Measurements from ENCODE around the gene CREB3L2. TPM values are rescaled to one million over a fixed set of nuclear protein-coding genes. Genes with fewer than 3 reads are reported as not detected.

Gene CREB3L2
- total and polyA plus RNA-seq, 2 of the 13 experiments (the other 11 are each of a cell fraction or from before 2014, with no cell fraction given), result 22.1 to 41.1 TPM

- no peak for TF ChIP-seq RAD51 (IDR thresholded peaks at IDR 0.05; ENCODE audit: borderline replicate concordance)
- 0 out of 2 replicates have a peak, but pooled peaks have one; percentile 24 for TF ChIP-seq THRA (CRISPR knock-in tag; IDR thresholded peaks at IDR 0.05; ENCODE audit: borderline replicate concordance)
- TF ChIP-seq IRF9 (CRISPR knock-in tag; IDR thresholded peaks at IDR 0.05; ENCODE audit: borderline replicate concordance), result 0 out of 2 replicates have a peak, but pooled peaks have one; percentile 29
- TF ChIP-seq ZNF589 (CRISPR knock-in tag; conservative IDR thresholded peaks at IDR 0.05), result 0 out of 2 replicates have a peak, but pooled peaks have one; percentile 45
- TF ChIP-seq PATZ1 (CRISPR knock-in tag; IDR thresholded peaks at IDR 0.05), result peak; percentile 26; the same call in 1 of the 2 replicates
- no peak for TF ChIP-seq MAZ (IDR thresholded peaks at IDR 0.05; ENCODE audit: borderline replicate concordance, low read depth, low read length)
- TF ChIP-seq MAZ (CRISPR knock-in tag; IDR thresholded peaks at IDR 0.05; ENCODE audit: low read depth), result 0 out of 2 replicates have a peak, but pooled peaks have one; percentile 38
- TF ChIP-seq TMF1 (CRISPR knock-in tag; IDR thresholded peaks at IDR 0.05; ENCODE audit: low read depth), result no peak
- peak; percentile 73 for TF ChIP-seq HDAC2 (CRISPR knock-in tag; IDR thresholded peaks at IDR 0.05)
- no peak for TF ChIP-seq U2AF2 (IDR thresholded peaks at IDR 0.05; ENCODE audit: low read depth, low read length)
- TF ChIP-seq ARID4A (CRISPR knock-in tag; IDR thresholded peaks at IDR 0.05; ENCODE audit: borderline replicate concordance), result peak; percentile 52; the same call in 1 of the 2 replicates
- TF ChIP-seq ZMYM4 (CRISPR knock-in tag; IDR thresholded peaks at IDR 0.05), result peak; percentile 36; the same call in 1 of the 2 replicates
- TF ChIP-seq RARA (CRISPR knock-in tag; IDR thresholded peaks at IDR 0.05), result no peak
- TF ChIP-seq ZNF605 (CRISPR knock-in tag; IDR thresholded peaks at IDR 0.05), result peak; percentile 74
- peak; percentile 54 for TF ChIP-seq ASH2L (IDR thresholded peaks at IDR 0.05; ENCODE audit: insufficient read length, low read depth, low read length)
- TF ChIP-seq ATF1 (CRISPR knock-in tag; IDR thresholded peaks at IDR 0.05), result 0 out of 2 replicates have a peak, but pooled peaks have one; percentile 45
- TF ChIP-seq TFAP4 (IDR thresholded peaks at IDR 0.05; ENCODE audit: borderline replicate concordance, low read depth), result peak; percentile 50
- no peak for TF ChIP-seq ZSCAN20 (CRISPR knock-in tag; IDR thresholded peaks at IDR 0.05; ENCODE audit: borderline replicate concordance)
- peak in 1 of 2 experiments; percentile 44; a peak in 1 of 4 replicates for TF ChIP-seq POLR2A (IDR thresholded peaks at IDR 0.05; ENCODE audit: insufficient read depth in 1 of 2, low read depth in 2 of 2, low read length in 2 of 2)
- 0 out of 2 replicates have a peak, but pooled peaks have one; percentile 44 for TF ChIP-seq PHF8 (CRISPR knock-in tag; IDR thresholded peaks at IDR 0.05)
Observed at GRCh38 chr7:138000081-138000701, 1.7 kb downstream of the CREB3L2 start (continued).
